Muscle of leg (tissue), 11 donors: ENCODE results near the gene HP1BP3. TPM values are rescaled to one million over a fixed set of nuclear protein-coding genes. Genes with fewer than 3 reads are reported as not detected.

ENCODE experiments used
- DNase-seq: peaks from one replicate; pipeline ENCODE4 v3.0.0; 2013
- H3K27ac ChIP-seq: one replicate; pipeline ENCODE4 v1.5.1; 2013; ENCODE audit warnings: mild to moderate bottlenecking, low read length, control low read depth
- H3K27me3 ChIP-seq: one replicate; pipeline ENCODE4 v1.6.1; 2013; ENCODE audit warnings: low read length; ENCODE audit not compliant: control insufficient read depth, insufficient read depth
- H3K36me3 ChIP-seq: one replicate; pipeline ENCODE4 v1.6.1; 2013; ENCODE audit warnings: low read length; ENCODE audit not compliant: control insufficient read depth, insufficient read depth
- H3K4me1 ChIP-seq: one replicate; pipeline ENCODE4 v1.6.1; 2013; ENCODE audit warnings: low read length; ENCODE audit not compliant: control insufficient read depth, insufficient read depth
- H3K4me3 ChIP-seq: one replicate; pipeline ENCODE4 v1.5.1; 2013; ENCODE audit warnings: low read length, control low read depth
- H3K9me3 ChIP-seq: replicated peaks from 2 replicates; pipeline ENCODE4 v1.6.1; 2013; ENCODE audit warnings: low read depth, low read length; ENCODE audit not compliant: control insufficient read depth
- WGBS: methylation state at CpG from one replicate; pipeline ENCODE4 v1.1.5; 2013; ENCODE audit warnings: missing lambda C conversion rate; ENCODE audit not compliant: insufficient coverage; 5-methylcytosine and 5-hydroxymethylcytosine counted together
- polyA plus RNA-seq, 8 donors: library from polyadenylated mRNA; unstranded; fragments of 120-200 nt; gene quantifications; one replicate each; pipeline versions ENCODE4 v1.2.1 to v1.2.3, GENCODE V29; 2013; ENCODE audit warnings: inconsistent platforms in 1 of 8, low replicate concordance in 1 of 8; ENCODE audit not compliant: insufficient read length in 8 of 8, insufficient read depth in 1 of 8
- total RNA-seq: library from RNA; stranded (reverse); fragments of 120-200 nt; gene quantifications from one replicate; pipeline ENCODE4 v1.2.4, GENCODE V29; 2013

Gene HP1BP3
- total and polyA plus RNA-seq, 9 donors: 147 to 216 (median 164) TPM

DNA sequence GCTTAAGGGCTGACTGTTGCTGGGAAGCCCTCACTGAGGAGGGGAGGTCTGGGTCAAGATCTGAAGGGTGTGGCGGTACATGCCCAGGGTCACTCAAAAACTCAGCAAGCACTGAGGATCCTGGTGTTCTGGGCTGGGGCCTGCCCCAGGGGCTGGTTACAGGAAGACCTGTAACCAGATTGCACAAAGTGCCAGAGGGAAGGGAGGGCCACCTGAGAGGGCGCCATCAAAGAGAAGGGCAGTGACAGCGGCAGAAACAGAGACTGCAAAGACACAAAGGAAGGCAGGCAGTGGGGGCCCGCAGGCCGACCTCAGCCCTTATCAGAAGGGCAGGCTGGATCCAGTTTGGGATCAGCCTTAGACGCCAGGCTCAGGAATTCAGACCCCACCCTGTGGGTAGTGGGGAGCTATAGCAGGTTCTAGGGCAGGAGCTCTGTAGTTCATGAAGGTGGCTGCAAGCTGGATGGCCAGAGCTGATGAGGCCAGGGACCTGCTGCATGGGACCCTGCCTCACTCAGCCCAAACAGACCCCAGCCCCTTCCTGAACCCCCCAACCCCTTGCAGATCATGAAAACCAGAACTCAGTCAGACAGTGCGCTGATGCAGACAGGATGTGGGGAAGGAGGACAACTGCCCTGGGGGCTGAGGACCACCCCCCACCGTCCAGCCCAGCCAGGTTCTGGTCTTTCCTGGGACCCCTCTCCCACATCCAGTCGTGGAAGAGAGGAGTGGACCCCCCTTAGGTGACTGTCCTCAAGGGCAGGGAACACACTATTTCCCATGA lies 58.5 kb downstream of the HP1BP3 start:
- Histone ChIP-seq H3K4me1 (peaks cover 20% of the 10 kb centered on the region), H3K36me3 (no peaks in the 10 kb centered on the region), H3K9me3 (no peaks in the 10 kb centered on the region), H3K27me3 (peaks cover 52% of the 10 kb centered on the region), H3K4me3 (no peak overlapping the region), H3K27ac (no peak overlapping the region)
- WGBS: 57% methylated on average over 5 of the region's 9 CpGs
- DNase-seq: no peak

DNA sequence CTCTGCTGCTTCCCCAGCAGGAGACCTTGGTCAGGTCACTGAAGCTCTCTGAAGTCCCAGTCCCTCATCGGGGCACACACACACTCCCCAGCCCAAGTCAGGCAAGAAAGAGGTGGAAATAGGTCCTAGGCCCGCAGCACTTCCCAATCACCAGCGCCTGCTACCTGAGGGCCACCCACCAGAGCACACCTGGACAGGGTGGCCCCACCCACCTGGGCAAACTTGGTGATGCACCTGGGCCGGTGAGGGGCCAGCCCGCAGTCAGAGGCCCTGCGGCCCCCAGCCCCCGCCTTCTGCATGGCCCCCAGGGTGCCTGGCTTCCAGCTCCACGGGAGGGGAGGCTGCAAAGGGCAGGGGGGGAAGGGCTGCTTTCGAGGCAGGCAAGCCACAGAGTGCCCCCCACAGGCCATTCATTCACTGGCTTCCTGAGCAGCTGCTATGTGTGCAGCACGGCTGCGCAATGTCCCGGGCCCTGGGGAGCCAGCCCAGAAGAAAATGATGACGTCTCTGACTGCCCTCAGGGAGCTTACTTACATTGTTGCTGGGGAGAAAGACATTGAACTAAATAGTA lies 59.3 kb downstream of the HP1BP3 start:
- peaks cover 13% of the 10 kb centered on the region for H3K4me1 ChIP-seq
- no peak overlapping the region for H3K4me3 ChIP-seq
- DNase-seq: no peak
- H3K36me3 ChIP-seq: no peaks in the 10 kb centered on the region
- WGBS: 35% methylated on average over 10 of the region's 13 CpGs
- no peak overlapping the region for H3K27ac ChIP-seq
- H3K9me3 ChIP-seq: no peaks in the 10 kb centered on the region
- H3K27me3 ChIP-seq: peaks cover 49% of the 10 kb centered on the region

DNA sequence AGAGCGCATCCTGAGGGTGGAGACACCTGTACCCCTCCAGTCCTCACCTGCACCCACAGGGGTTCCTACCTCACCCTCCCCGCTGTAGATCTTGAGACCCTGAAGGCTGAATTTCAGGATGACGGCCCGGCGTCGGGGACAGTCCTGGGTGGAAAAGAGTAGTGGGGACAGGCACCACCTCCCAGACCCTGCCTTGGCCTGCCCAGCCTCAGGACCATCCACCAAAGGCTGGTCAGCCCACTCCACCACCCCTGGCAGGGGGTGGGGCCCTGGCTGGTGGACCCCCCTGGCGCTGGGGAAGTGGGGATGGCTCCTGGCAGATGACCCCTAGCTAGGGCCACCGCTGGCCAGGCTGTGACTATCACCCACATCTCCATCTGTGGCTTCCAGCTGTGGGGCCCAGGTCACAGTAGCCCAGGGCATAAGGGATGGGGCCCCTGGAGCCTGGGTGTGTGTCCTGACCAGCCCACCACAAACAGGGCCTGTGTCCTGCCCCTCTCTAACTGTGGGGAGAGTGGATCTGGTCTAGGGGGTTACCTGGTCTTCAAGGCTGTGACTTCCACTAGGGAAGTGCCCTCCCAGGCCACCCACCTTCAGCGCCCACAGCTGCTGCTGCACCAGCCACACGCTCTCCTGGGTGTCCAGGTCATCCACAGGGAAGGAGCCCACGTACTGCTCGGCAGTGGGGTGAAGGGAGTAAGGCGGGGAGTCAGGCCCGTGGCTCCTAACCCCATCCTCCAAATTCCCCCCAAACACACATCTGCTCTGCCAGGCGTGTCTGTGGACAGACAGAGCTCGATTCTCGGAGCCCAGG lies 60.0 kb downstream of the HP1BP3 start:
- peaks cover 6% of the 10 kb centered on the region for H3K4me1 ChIP-seq
- H3K27ac ChIP-seq: no peak overlapping the region
- no peaks in the 10 kb centered on the region for H3K9me3 ChIP-seq
- no peak for DNase-seq
- H3K36me3 ChIP-seq: no peaks in the 10 kb centered on the region
- H3K27me3 ChIP-seq: peaks cover 42% of the 10 kb centered on the region
- no peak overlapping the region for H3K4me3 ChIP-seq
- 87% methylated on average over 8 of the region's 17 CpGs for WGBS

DNA sequence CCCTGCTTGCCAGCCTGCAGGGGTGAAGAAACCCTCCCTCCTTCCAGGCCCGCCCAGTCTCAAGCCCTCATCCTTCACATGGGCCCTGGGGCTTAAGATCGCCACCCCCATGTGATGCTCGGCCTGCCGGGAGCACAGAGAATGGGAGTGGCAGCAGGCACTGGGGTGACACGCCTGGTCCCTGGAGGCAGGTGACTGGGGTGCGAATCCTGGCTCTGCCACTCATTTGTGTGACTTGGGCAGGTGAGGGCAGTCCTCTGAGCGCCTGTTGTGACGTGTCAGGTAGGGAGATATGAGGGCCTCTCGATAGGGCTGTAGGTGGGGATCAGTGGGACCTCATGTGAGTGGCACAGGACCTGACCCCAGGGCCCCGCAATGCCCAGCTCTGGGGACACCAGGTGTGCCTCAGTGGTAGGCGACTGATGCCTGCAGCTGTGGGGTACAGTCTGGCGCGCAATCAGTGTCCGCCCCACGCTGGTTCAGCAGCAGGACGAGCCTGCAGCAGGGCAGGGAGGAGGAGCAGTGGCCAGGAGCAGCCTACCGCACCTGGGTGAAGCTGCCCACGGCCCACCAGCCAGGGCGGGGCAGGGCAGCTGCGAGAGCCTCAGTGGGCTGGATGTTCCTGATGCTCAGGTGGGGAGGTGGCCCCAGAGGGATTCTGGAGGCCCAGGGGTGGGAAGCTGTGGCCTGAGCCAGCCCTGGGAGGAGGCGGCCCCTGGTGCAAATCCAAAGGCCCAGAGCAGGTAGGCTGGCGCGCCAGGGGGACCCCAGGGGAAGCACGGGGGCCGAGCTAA lies 60.8 kb downstream of the HP1BP3 start:
- WGBS: 88% methylated on average over 22 of the region's 25 CpGs
- Histone ChIP-seq H3K9me3 (no peaks in the 10 kb centered on the region), H3K4me3 (no peak overlapping the region), H3K36me3 (no peaks in the 10 kb centered on the region), H3K27ac (no peak overlapping the region), H3K27me3 (peaks cover 36% of the 10 kb centered on the region), H3K4me1 (peaks cover 3% of the 10 kb centered on the region)
- DNase-seq: no peak

DNA sequence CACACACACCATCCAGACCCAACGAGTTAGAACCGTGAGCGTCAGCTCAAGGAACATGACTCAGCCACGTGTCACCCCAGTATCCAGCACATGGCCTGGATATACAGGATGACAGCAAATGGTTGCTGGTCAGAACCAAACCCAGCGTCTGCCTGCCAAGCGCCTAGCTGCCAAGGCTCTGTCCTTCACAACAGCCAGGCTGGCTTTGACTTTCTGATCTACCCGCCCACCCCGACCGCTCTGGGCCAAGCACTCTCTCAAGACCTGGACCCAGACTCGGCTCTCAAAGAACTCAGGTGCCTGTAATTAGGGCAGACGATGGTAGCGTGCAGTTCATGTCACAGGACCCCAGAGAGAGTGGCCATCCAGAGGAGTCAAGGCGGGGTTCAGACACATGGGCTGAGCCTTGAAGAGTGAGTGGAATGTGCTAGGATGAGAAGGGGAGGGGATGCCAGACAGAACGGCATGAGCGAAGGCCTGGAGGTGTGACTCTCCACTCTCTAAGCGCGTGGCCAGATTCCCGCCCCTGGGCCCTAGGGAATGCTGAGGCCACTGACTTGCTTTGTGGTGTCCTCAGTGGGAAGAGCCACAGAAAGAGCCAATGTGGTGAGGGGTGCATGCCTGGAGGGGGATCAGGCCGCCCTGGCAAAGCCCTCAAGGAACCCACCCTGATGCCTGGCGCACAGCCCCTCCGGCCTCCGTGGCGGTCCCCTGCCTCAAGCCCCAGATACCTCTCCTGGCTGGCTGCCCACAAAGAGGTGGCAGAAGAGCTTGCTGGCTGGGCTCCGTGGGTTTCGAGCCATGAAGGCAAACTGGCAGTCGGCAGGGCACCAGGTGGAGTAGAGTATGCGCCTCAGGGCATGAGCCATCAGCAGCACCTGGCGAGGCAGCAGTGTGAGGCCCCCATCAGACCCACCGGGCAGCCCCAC lies 61.7 kb downstream of the HP1BP3 start:
- peaks cover 2% of the 10 kb centered on the region for H3K4me1 ChIP-seq
- WGBS: 73% methylated on average over 28 of the region's 29 CpGs
- DNase-seq: no peak
- no peak overlapping the region for H3K27ac ChIP-seq
- H3K4me3 ChIP-seq: no peak overlapping the region
- peaks cover 30% of the 10 kb centered on the region for H3K27me3 ChIP-seq
- H3K36me3 ChIP-seq: no peaks in the 10 kb centered on the region
- no peaks in the 10 kb centered on the region for H3K9me3 ChIP-seq

- H3K4me3 ChIP-seq: no peak overlapping the region
- DNase-seq: no peak
- H3K36me3 ChIP-seq: no peaks in the 10 kb centered on the region
- peaks cover 25% of the 10 kb centered on the region for H3K27me3 ChIP-seq
- H3K9me3 ChIP-seq: no peaks in the 10 kb centered on the region
- H3K27ac ChIP-seq: no peak overlapping the region
- H3K4me1 ChIP-seq: no peaks in the 10 kb centered on the region
- 90% methylated on average over 13 of the region's 17 CpGs for WGBS
These were observed 62.5 kb downstream of the HP1BP3 start for GRCh38 chr1:20724364-20725188.

DNA sequence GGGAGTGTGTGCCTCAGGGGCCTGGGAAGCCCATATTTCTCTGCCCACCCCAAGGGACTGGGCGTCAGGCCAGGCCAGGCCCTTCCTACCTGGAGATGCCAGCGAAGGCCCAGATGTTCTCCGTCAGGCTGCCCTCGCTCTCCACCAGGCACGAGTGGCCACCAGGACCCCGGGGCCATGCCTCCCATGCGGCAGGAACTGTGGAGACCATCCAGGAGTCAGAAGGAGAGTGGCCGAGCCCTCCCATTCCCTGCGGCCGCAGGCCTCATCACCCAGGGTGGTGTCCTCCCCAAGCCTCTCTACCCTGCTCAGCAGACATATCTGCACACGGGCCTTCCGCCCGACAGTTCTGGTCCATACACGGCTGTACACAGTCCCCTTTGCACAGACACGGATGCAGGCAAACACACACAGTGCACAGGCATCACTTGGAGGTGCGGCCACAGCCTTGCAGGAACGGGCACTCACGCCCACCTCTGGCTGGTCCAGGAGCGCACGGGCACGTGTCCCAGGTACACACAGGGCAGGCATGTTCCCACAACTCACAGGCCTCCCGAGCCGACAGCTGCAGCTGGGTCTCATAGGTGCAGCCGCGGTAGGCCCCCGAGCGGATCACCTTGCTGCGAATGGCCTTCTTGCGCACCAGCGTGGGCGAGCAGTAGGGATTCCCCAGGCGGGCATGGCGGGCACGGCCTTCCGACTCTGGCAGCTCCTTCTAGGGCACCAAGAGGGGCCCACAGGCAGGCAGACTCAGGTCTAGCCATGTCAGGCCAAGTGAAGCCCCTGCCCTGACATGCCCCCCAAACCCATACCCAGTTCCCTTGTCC lies 63.4 kb downstream of the HP1BP3 start:
- peaks cover 23% of the 10 kb centered on the region for H3K27me3 ChIP-seq
- no peak overlapping the region for H3K4me3 ChIP-seq
- 87% methylated on average over 35 of the region's 35 CpGs for WGBS
- no peak overlapping the region for H3K27ac ChIP-seq
- no peaks in the 10 kb centered on the region for H3K9me3 ChIP-seq
- no peaks in the 10 kb centered on the region for H3K4me1 ChIP-seq
- no peak for DNase-seq
- no peaks in the 10 kb centered on the region for H3K36me3 ChIP-seq

GRCh38 chr1:20723159-20723536 lies 64.0 kb downstream of the HP1BP3 start:
- peaks cover 21% of the 10 kb centered on the region for H3K27me3 ChIP-seq
- DNase-seq: no peak
- no peaks in the 10 kb centered on the region for H3K36me3 ChIP-seq
- no peak overlapping the region for H3K27ac ChIP-seq
- WGBS: 93% methylated on average over 2 of the region's 4 CpGs
- H3K4me1 ChIP-seq: peaks cover 2% of the 10 kb centered on the region
- H3K9me3 ChIP-seq: no peaks in the 10 kb centered on the region
- no peak overlapping the region for H3K4me3 ChIP-seq
